Left lung (tissue), 10 donors: ENCODE results near the gene DENND5B. TPM values are rescaled to one million over a fixed set of nuclear protein-coding genes. Genes with fewer than 3 reads are reported as not detected.

Experiments
- ATAC-seq: fragments of 200-7000 bp; cut with Tn5 transposase; one replicate; pipeline ENCODE4 v1.9.1; 2020; ENCODE audit warnings: moderate library complexity
- DNase-seq, 4 donors: peaks; one replicate each; pipeline ENCODE4 v3.0.0-alpha.2; 2013 to 2020
- H3K27ac ChIP-seq, 2 donors: fragments of 200-600 bp; sonication (generic) in 1 of 2; one replicate each; pipeline versions ENCODE4 v1.5.0 to v1.8.0; 2020 to 2021
- H3K27me3 ChIP-seq, 2 donors: fragments of 200-600 bp; sonication (generic) in 1 of 2; one replicate each; pipeline versions ENCODE4 v1.5.0 to v1.8.0; 2020 to 2021
- H3K36me3 ChIP-seq, 2 donors: fragments of 200-600 bp; sonication (generic) in 1 of 2; one replicate each; pipeline versions ENCODE4 v1.5.0 to v1.8.0; 2020 to 2021
- H3K4me1 ChIP-seq, 2 donors: fragments of 200-600 bp; one replicate each; pipeline ENCODE4 v1.8.0; 2021
- H3K4me3 ChIP-seq, 2 donors: fragments of 200-600 bp; sonication (generic) in 1 of 2; one replicate each; pipeline versions ENCODE4 v1.5.0 to v1.8.0; 2020 to 2021; ENCODE audit warnings: mild to moderate bottlenecking in 1 of 2
- H3K9me3 ChIP-seq, 2 donors: fragments of 200-600 bp; sonication (generic) in 1 of 2; one replicate each; pipeline versions ENCODE4 v1.5.0 to v1.8.0; 2020 to 2021
- intact Hi-C, 2 donors: fragments of 100-400 bp; cut with DNase I; formaldehyde crosslinking; loops; one replicate each; pipeline versions ENCODE4 v1.11.2 to v1.14.2; 2022
- polyA plus RNA-seq, 6 donors: library from polyadenylated mRNA; unstranded; fragments of 120-200 nt; gene quantifications; one replicate each; pipeline ENCODE4 v1.2.1, GENCODE V29; 2013; ENCODE audit not compliant: insufficient read length in 6 of 6
- total RNA-seq, 2 donors: library from RNA; stranded (reverse); fragmentation: NEBNext Ultra II Directional; extraction: Animal tissue kit (Norgen Biotek cat#: 25700); gene quantifications; one replicate each; pipeline ENCODE4 v1.2.1, GENCODE V29; 2021
- TF ChIP-seq, protein P1 (sequence below), 2 donors: fragments of 200-600 bp; sonication (generic) in 1 of 2; IDR thresholded peaks; one replicate each; pipeline versions ENCODE4 v1.5.0 to v1.8.0; 2021; ENCODE audit warnings: antibody characterized with exemption in 2 of 2
- donor health status: DM: no; HTN: yes; CAD: no.
- donor health status: DM: no; HTN: no; CAD: no.

Gene DENND5B
- total and polyA plus RNA-seq, 8 donors = 4.4 to 11.3 (median 8.7) TPM

DNA sequence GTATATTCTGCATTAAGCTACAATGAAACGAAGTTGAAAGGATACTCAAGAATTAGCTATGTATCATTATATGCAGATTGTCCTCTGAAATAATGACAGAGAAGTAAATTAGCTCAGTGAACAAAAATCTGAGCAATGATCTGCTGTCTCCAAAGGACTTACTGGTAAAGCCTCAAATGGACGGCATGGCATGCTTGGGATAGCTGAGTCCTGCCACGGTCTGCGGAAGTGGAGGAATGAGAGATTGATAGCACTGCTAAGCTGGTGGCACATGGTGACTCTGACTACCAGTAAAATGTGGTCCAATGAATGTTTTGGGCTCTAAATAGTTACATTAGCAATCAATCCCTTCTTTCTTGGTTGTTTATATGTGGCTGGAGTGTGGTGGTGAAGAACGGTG lies 3.7 kb upstream of the DENND5B start:
- intact Hi-C loops = no loop called here
- TF ChIP-seq, protein P1, sequence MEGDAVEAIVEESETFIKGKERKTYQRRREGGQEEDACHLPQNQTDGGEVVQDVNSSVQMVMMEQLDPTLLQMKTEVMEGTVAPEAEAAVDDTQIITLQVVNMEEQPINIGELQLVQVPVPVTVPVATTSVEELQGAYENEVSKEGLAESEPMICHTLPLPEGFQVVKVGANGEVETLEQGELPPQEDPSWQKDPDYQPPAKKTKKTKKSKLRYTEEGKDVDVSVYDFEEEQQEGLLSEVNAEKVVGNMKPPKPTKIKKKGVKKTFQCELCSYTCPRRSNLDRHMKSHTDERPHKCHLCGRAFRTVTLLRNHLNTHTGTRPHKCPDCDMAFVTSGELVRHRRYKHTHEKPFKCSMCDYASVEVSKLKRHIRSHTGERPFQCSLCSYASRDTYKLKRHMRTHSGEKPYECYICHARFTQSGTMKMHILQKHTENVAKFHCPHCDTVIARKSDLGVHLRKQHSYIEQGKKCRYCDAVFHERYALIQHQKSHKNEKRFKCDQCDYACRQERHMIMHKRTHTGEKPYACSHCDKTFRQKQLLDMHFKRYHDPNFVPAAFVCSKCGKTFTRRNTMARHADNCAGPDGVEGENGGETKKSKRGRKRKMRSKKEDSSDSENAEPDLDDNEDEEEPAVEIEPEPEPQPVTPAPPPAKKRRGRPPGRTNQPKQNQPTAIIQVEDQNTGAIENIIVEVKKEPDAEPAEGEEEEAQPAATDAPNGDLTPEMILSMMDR (IDR thresholded peaks at IDR 0.05) = no peak
- Histone ChIP-seq H3K4me1 (peaks cover 0 to 8% of the 10 kb centered on the region in 2 donors), H3K4me3 (no peak overlapping the region), H3K36me3 (no peaks in the 10 kb centered on the region), H3K27ac (no peak overlapping the region), H3K27me3 (peaks cover 0 to 31% of the 10 kb centered on the region in 2 donors), H3K9me3 (no peaks in the 10 kb centered on the region)
- ATAC-seq = no peak
- DNase-seq = no peak

DNA sequence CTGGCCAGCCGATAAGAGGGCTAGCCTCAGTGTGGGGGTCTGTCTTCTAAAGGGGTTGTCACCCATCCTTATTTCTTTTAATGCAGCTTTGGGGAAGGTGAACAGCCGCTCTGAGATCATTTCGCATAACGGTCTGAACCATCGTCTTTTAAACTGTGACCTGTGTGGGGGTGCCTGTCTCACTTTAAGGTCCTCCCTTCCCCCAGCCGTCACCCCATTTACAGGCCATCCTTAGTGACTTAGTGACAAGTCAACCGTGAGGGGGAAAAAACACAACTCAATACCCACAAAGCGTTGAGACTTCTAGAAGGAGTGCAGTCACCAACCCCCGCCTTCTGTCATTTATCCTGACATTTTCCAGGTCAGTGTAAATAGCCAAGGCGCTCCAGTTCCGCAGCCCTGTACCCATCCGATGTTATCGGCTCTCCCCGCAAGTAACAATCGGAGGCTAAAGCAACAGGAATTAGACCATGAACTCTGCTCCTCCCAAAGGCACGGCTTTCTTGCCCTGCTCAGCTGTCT lies 505 bp upstream of the DENND5B start:
- intact Hi-C loops = no loop called here
- TF ChIP-seq, protein P1 (IDR thresholded peaks at IDR 0.05) = no peak
- ATAC-seq (no peak), DNase-seq (peak in 1 of 4 donors; percentile 15)
- H3K4me1 ChIP-seq = peaks cover 0 to 8% of the 10 kb centered on the region in 2 donors
- peaks cover 0 to 33% of the 10 kb centered on the region in 2 donors for H3K27me3 ChIP-seq
- peak overlapping the region; percentile 53 to 84 for H3K4me3 ChIP-seq
- H3K27ac ChIP-seq = peak overlapping the region; percentile 48 to 92
- H3K36me3 ChIP-seq = no peaks in the 10 kb centered on the region
- no peaks in the 10 kb centered on the region for H3K9me3 ChIP-seq

DNA sequence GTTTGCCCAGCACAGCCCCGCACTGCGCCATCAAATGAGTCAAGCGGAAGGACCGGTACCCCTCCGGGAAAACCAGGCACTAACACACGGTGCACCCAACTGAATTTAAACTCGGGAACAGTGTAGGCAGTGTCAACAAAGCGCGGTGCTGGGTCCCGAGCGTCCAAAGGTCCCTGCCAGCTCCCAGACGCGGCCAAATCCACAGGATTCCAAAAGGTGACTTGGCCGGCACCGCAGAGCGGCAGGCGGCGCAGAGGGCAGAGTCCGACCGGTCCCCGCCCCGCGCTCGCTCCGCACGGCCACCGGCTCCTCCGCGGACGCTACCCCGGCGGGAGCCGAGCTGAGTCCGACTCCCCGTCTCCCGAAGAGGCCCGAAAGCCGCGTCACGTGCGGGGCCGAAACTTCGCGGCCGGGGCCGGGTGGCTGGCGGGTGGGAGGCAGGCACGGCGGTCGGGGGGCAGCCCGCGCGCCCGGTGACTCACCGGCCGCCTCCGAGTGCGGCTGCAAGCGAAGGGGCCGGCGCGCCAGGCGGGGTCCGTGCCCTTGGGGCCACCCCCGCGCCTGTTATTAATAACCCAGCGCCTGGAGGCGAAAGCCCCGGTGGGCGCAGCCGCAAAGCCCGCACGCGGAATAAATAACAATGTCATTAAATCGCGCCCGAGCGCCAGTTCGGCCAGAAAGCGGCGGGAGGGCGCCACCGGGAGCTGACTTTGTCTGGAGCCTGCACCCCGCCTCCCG lies 863 bp downstream of the DENND5B start:
- peaks cover 0 to 8% of the 10 kb centered on the region in 2 donors for H3K4me1 ChIP-seq
- peaks cover 0 to 33% of the 10 kb centered on the region in 2 donors for H3K27me3 ChIP-seq
- intact Hi-C loops = no loop called here
- H3K4me3 ChIP-seq = peak overlapping the region; percentile 53 to 84
- ATAC-seq = peak; percentile 75
- peak; percentile 49 to 88 (median 64) for DNase-seq
- TF ChIP-seq, protein P1 (IDR thresholded peaks at IDR 0.05) = no peak
- no peaks in the 10 kb centered on the region for H3K36me3 ChIP-seq
- no peaks in the 10 kb centered on the region for H3K9me3 ChIP-seq
- peak overlapping the region; percentile 80 to 92 for H3K27ac ChIP-seq

GRCh38 chr12:31589598-31589903 lies 1.4 kb downstream of the DENND5B start:
- DNase-seq = peak in 1 of 4 donors; percentile 81
- peaks cover 0 to 8% of the 10 kb centered on the region in 2 donors for H3K4me1 ChIP-seq
- H3K27ac ChIP-seq = peak overlapping the region; percentile 80 to 92
- ATAC-seq = peak; percentile 77
- no peaks in the 10 kb centered on the region for H3K36me3 ChIP-seq
- peaks cover 0 to 33% of the 10 kb centered on the region in 2 donors for H3K27me3 ChIP-seq
- TF ChIP-seq, protein P1 (IDR thresholded peaks at IDR 0.05) = no peak
- no peaks in the 10 kb centered on the region for H3K9me3 ChIP-seq
- intact Hi-C loops = no loop called here
- H3K4me3 ChIP-seq = peak overlapping the region; percentile 53 to 84

- intact Hi-C loops = no loop called here
- H3K4me1 ChIP-seq = peaks cover 0 to 8% of the 10 kb centered on the region in 2 donors
- TF ChIP-seq, protein P1 (IDR thresholded peaks at IDR 0.05) = no peak
- no peaks in the 10 kb centered on the region for H3K9me3 ChIP-seq
- ATAC-seq = no peak
- H3K4me3 ChIP-seq = no peak overlapping the region
- H3K27me3 ChIP-seq = peaks cover 0 to 33% of the 10 kb centered on the region in 2 donors
- H3K36me3 ChIP-seq = no peaks in the 10 kb centered on the region
- no peak for DNase-seq
- H3K27ac ChIP-seq = no peak overlapping the region
Measured at GRCh38 chr12:31588976-31589375, 2.0 kb downstream of the DENND5B start.
